ENCODE results near the gene VAMP7. TPM values are rescaled to one million over a fixed set of nuclear protein-coding genes. Genes with fewer than 3 reads are reported as not detected.

VAMP7 gene
- total RNA-seq, 1 experiment from 2014 or later: 30.3 TPM

GRCh38 chrX:155956099-155956498, 75.0 kb downstream of the VAMP7 start:
- BruUV-seq (replicated peaks): no TSS peak
- no peak for TF ChIP-seq CTCF (IDR thresholded peaks at IDR 0.05; ENCODE audit: unreplicated experiment)
- intact Hi-C loops (cut with micrococcal nuclease; ENCODE audit: unreplicated experiment): no loop called here
- Mint-ChIP-seq H3K4me1 (ENCODE audit: low read depth, unreplicated experiment) (no peaks in the 10 kb centered on the region), H3K4me3 (ENCODE audit: low read depth, unreplicated experiment) (no peak overlapping the region), H3K27ac (ENCODE audit: unreplicated experiment) (no peak overlapping the region), H3K9me3 (ENCODE audit: low read depth, unreplicated experiment) (no peaks in the 10 kb centered on the region), H3K27me3 (ENCODE audit: unreplicated experiment) (no peaks in the 10 kb centered on the region), H3K36me3 (ENCODE audit: insufficient read depth, unreplicated experiment) (no peaks in the 10 kb centered on the region)
- no peak for DNase-seq
- CTCF ChIA-PET: no interaction called here

- BruUV-seq (replicated peaks): no TSS peak
- Mint-ChIP-seq H3K27ac (ENCODE audit: unreplicated experiment) (no peak overlapping the region), H3K9me3 (ENCODE audit: low read depth, unreplicated experiment) (no peaks in the 10 kb centered on the region), H3K36me3 (ENCODE audit: insufficient read depth, unreplicated experiment) (no peaks in the 10 kb centered on the region), H3K27me3 (ENCODE audit: unreplicated experiment) (no peaks in the 10 kb centered on the region), H3K4me1 (ENCODE audit: low read depth, unreplicated experiment) (no peaks in the 10 kb centered on the region), H3K4me3 (ENCODE audit: low read depth, unreplicated experiment) (no peak overlapping the region)
- intact Hi-C loops (cut with micrococcal nuclease; ENCODE audit: unreplicated experiment): no loop called here
- DNase-seq: no peak
- TF ChIP-seq CTCF (IDR thresholded peaks at IDR 0.05; ENCODE audit: unreplicated experiment): no peak
- CTCF ChIA-PET: no interaction called here
These were observed 75.5 kb downstream of the VAMP7 start for GRCh38 chrX:155956649-155957048.

- DNase-seq: no peak
- Mint-ChIP-seq H3K27ac (ENCODE audit: unreplicated experiment) (no peak overlapping the region), H3K4me1 (ENCODE audit: low read depth, unreplicated experiment) (no peaks in the 10 kb centered on the region), H3K27me3 (ENCODE audit: unreplicated experiment) (no peaks in the 10 kb centered on the region), H3K9me3 (ENCODE audit: low read depth, unreplicated experiment) (no peaks in the 10 kb centered on the region), H3K36me3 (ENCODE audit: insufficient read depth, unreplicated experiment) (no peaks in the 10 kb centered on the region), H3K4me3 (ENCODE audit: low read depth, unreplicated experiment) (no peak overlapping the region)
- no TSS peak for BruUV-seq (replicated peaks)
- CTCF ChIA-PET: no interaction called here
- intact Hi-C loops (cut with micrococcal nuclease; ENCODE audit: unreplicated experiment): no loop called here
- no peak for TF ChIP-seq CTCF (IDR thresholded peaks at IDR 0.05; ENCODE audit: unreplicated experiment)
These were observed 76.7 kb downstream of the VAMP7 start for GRCh38 chrX:155957843-155958242.

GRCh38 chrX:155959018-155959587, 78.0 kb downstream of the VAMP7 start:
- peaks cover 7% of the 10 kb centered on the region for H3K4me1 Mint-ChIP-seq (ENCODE audit: low read depth, unreplicated experiment)
- H3K9me3 Mint-ChIP-seq (ENCODE audit: low read depth, unreplicated experiment): no peaks in the 10 kb centered on the region
- H3K36me3 Mint-ChIP-seq (ENCODE audit: insufficient read depth, unreplicated experiment): no peaks in the 10 kb centered on the region
- no peak overlapping the region for H3K4me3 Mint-ChIP-seq (ENCODE audit: low read depth, unreplicated experiment)
- CTCF ChIA-PET: no interaction called here
- intact Hi-C loops (cut with micrococcal nuclease; ENCODE audit: unreplicated experiment): no loop called here
- DNase-seq: no peak
- no peak for TF ChIP-seq CTCF (IDR thresholded peaks at IDR 0.05; ENCODE audit: unreplicated experiment)
- no peak overlapping the region for H3K27ac Mint-ChIP-seq (ENCODE audit: unreplicated experiment)
- H3K27me3 Mint-ChIP-seq (ENCODE audit: unreplicated experiment): no peaks in the 10 kb centered on the region
- BruUV-seq (replicated peaks): no TSS peak

Measured in Calu3 (cell line).